Osteocyte (in vitro differentiated cells): Measurements from ENCODE around the gene ALS2CL. TPM values are rescaled to one million over a fixed set of nuclear protein-coding genes. Genes with fewer than 3 reads are reported as not detected.

Experiments used
- DNase-seq: peaks from one replicate; pipeline ENCODE4 v3.0.0; 2021; ENCODE audit warnings: mixed read lengths; ENCODE audit not compliant: unreplicated experiment; ENCODE audit errors: extremely low spot score
- H3K27ac Mint-ChIP-seq: one replicate; pipeline ENCODE4 v1.8.0; 2021; ENCODE audit warnings: mild to moderate bottlenecking, mixed read lengths; ENCODE audit not compliant: unreplicated experiment
- H3K27me3 Mint-ChIP-seq: one replicate; pipeline ENCODE4 v1.8.0; 2021; ENCODE audit warnings: mixed read lengths; ENCODE audit not compliant: unreplicated experiment
- H3K36me3 Mint-ChIP-seq: one replicate; pipeline ENCODE4 v1.8.0; 2021; ENCODE audit warnings: mixed read lengths; ENCODE audit not compliant: unreplicated experiment
- H3K4me1 Mint-ChIP-seq: one replicate; pipeline ENCODE4 v1.8.0; 2021; ENCODE audit warnings: mixed read lengths; ENCODE audit not compliant: unreplicated experiment
- H3K4me3 Mint-ChIP-seq: one replicate; pipeline ENCODE4 v1.8.0; 2021; ENCODE audit warnings: mild to moderate bottlenecking, moderate library complexity, mixed read lengths; ENCODE audit not compliant: unreplicated experiment
- H3K9me3 Mint-ChIP-seq: one replicate; pipeline ENCODE4 v1.8.0; 2021; ENCODE audit warnings: mixed read lengths; ENCODE audit not compliant: unreplicated experiment
- total RNA-seq: library from RNA; stranded (reverse); gene quantifications from 2 replicates; pipeline ENCODE4 v1.2.1, GENCODE V29; 2021
- TF ChIP-seq, protein P1 (sequence below): fragments of 200-600 bp; sonication (generic); IDR thresholded peaks from 2 replicates; pipeline ENCODE4 v1.5.0; 2021; ENCODE audit warnings: antibody characterized with exemption, mild to moderate bottlenecking, moderate library complexity

ALS2CL gene
- total RNA-seq, 1 donor from 2014 or later = 0.99 TPM

GRCh38 chr3:46709721-46710120, 16.2 kb upstream of the ALS2CL start:
- Mint-ChIP-seq H3K36me3 (no peaks in the 10 kb centered on the region), H3K27ac (no peak overlapping the region), H3K27me3 (no peaks in the 10 kb centered on the region), H3K4me1 (peaks cover 10% of the 10 kb centered on the region), H3K9me3 (no peaks in the 10 kb centered on the region), H3K4me3 (no peak overlapping the region)
- TF ChIP-seq, protein P1, sequence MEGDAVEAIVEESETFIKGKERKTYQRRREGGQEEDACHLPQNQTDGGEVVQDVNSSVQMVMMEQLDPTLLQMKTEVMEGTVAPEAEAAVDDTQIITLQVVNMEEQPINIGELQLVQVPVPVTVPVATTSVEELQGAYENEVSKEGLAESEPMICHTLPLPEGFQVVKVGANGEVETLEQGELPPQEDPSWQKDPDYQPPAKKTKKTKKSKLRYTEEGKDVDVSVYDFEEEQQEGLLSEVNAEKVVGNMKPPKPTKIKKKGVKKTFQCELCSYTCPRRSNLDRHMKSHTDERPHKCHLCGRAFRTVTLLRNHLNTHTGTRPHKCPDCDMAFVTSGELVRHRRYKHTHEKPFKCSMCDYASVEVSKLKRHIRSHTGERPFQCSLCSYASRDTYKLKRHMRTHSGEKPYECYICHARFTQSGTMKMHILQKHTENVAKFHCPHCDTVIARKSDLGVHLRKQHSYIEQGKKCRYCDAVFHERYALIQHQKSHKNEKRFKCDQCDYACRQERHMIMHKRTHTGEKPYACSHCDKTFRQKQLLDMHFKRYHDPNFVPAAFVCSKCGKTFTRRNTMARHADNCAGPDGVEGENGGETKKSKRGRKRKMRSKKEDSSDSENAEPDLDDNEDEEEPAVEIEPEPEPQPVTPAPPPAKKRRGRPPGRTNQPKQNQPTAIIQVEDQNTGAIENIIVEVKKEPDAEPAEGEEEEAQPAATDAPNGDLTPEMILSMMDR = no peak
- DNase-seq = no peak

DNA sequence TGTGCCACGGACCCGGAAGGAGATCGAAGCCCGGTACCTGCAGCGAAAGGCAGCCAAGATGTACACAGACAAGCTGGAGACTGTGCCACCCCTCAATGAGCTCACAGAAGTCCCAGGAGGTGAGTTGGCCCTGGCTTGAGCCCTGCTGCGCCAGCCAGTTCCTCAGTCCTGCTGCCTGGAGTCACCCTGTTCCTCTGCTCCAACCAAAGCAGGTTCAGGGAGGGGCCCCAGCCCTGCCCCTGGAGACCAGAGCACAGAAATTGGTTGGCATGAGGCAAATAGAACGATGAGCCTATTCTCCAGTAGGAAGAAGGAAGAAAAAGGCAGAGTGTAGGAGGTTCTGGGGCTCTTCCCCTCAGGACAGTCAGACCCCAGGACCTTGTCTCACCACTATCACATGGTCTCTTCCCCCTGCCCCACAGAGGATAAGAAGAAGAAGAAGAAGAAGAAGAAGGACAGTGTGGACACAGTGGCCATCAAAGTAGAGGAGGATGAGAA, 15.7 kb upstream of the ALS2CL start:
- Mint-ChIP-seq H3K27ac (no peak overlapping the region), H3K9me3 (no peaks in the 10 kb centered on the region), H3K36me3 (no peaks in the 10 kb centered on the region), H3K27me3 (no peaks in the 10 kb centered on the region), H3K4me1 (peaks cover 10% of the 10 kb centered on the region), H3K4me3 (no peak overlapping the region)
- TF ChIP-seq, protein P1 = no peak
- DNase-seq = no peak

DNA sequence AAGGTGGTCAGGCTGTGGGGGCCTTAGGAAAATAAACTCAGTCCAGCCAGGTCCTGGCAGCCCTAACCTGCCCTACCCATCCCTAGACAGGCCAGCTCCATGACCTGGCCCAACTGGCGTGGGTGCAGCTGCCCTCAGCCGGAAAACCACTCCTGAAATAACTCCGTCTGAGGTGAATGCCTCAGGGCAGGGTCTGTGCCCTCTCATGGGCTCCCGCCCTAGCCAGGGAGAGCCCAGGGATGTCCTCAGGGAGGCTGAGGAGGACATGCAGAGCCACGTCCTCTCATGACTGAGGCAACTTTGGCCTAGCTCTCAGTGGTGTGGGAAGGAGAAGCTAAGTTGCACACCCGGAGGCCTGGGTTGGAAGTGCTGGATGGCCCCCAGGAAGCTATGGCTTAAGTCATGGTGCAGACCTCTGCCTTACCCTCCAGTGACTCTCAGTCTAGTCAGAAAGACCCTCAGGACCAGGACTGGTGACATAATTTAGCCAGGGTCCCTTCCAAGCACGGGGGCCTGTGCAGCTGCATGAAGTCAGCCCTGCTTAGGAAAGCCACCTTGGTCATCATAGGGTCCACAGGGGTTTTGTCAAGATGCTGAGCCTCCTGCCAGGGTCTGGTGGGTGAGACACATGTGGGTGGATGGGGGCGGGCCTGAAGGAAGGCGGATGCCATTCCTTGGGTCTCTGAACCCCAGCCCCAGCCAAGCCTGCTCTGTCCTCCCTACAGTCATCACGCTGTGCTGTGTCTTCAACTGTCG, 15.1 kb upstream of the ALS2CL start:
- DNase-seq = no peak
- H3K27ac Mint-ChIP-seq = no peak overlapping the region
- H3K27me3 Mint-ChIP-seq = no peaks in the 10 kb centered on the region
- no peak overlapping the region for H3K4me3 Mint-ChIP-seq
- TF ChIP-seq, protein P1 = no peak
- H3K4me1 Mint-ChIP-seq = peaks cover 10% of the 10 kb centered on the region
- H3K9me3 Mint-ChIP-seq = no peaks in the 10 kb centered on the region
- no peaks in the 10 kb centered on the region for H3K36me3 Mint-ChIP-seq

- H3K4me1 Mint-ChIP-seq = peaks cover 10% of the 10 kb centered on the region
- TF ChIP-seq, protein P1 = no peak
- no peak for DNase-seq
- H3K27me3 Mint-ChIP-seq = no peaks in the 10 kb centered on the region
- H3K36me3 Mint-ChIP-seq = no peaks in the 10 kb centered on the region
- H3K4me3 Mint-ChIP-seq = no peak overlapping the region
- no peaks in the 10 kb centered on the region for H3K9me3 Mint-ChIP-seq
- H3K27ac Mint-ChIP-seq = no peak overlapping the region
These were observed 14.1 kb upstream of the ALS2CL start for GRCh38 chr3:46707601-46708011.

GRCh38 chr3:46706771-46707582, 13.5 kb upstream of the ALS2CL start:
- no peaks in the 10 kb centered on the region for H3K9me3 Mint-ChIP-seq
- H3K4me1 Mint-ChIP-seq = peaks cover 10% of the 10 kb centered on the region
- TF ChIP-seq, protein P1 = no peak
- H3K36me3 Mint-ChIP-seq = no peaks in the 10 kb centered on the region
- no peak overlapping the region for H3K4me3 Mint-ChIP-seq
- no peak for DNase-seq
- no peak overlapping the region for H3K27ac Mint-ChIP-seq
- H3K27me3 Mint-ChIP-seq = peaks cover 5% of the 10 kb centered on the region
